HG03280 (cell line): ENCODE measurements around the gene CYSRT1.

ENCODE experiments used
- ATAC-seq: cut with Tn5 transposase; IDR thresholded peaks from one replicate; pipeline ENCODE4 v1.9.1; 2021; ENCODE audit warnings: mild to moderate bottlenecking, moderate library complexity; ENCODE audit not compliant: unreplicated experiment

Gene CYSRT1

DNA sequence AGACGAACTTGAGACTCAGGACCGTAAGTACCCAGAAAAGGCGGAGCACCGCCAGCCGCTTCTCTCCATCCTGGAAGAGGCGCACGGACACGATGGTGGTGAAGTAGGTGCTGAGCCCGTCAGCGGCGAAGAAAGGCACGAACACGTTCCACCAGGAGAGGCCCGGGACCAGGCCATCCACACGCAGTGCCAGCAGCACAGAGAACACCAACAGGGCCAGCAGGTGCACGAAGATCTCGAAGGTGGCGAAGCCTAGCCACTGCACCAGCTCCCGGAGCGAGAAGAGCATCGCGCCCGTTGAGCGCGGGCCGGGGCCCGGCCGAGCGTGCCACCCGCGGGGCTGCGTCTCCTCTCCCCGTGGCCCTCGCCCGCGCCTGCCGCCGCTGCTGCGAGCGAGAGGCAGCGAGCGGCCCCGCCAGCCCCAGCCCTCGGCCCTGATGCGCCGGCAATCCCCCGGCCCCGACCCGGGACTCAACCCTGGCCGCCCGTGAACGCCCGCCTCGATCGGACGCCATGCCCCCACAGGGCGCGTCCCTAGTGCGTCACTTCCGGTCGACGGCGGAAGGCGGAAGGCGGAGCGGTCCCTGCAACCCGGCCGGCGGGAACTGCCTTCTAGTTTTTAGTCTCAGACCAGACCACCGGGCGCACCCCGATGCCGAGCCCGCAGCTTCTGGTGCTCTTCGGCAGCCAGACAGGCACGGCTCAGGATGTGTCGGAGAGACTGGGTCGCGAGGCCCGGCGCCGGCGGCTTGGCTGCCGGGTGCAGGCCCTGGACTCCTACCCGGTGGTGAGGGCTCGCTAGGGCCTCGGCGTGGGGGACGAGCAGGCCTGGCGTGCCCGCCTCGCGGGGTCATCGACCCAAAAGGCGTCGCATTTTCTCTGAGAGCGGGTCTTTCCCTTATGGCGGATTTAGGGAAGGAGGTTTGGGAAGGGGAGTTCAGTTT is 19.6 kb upstream of the CYSRT1 start, which contains the start of the genes NDOR1 and TMEM203:
Gene NDOR1 (plus strand): TSS at position 575 of the 944 bp plus-strand sequence. CDS start 78 bp downstream, at position 653.
Gene TMEM203 (minus strand): TSS at position 523 of the 944 bp plus-strand sequence. CDS start 234 bp downstream, at position 289.
- ATAC-seq: peak; percentile 47

DNA sequence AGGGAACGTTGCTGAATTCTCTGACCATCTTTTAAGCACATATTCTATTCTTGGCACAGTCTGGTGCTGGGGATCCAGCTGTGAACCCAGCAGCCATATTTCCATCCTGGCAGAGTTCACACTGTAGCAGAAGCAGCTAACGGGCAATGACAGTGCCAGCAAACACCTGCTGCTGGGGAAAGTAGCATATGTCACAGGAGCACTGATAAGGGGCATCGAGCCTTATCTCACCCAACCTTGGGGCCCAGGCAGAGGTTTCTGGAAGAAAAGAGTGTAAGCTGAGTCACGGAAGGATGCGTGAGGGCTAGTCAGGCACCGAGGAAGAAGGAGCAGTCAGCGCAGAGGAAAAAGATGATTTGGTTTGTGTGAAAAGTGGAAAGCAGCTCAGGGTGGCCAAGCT is 18.4 kb upstream of the CYSRT1 start:
- no peak for ATAC-seq

DNA sequence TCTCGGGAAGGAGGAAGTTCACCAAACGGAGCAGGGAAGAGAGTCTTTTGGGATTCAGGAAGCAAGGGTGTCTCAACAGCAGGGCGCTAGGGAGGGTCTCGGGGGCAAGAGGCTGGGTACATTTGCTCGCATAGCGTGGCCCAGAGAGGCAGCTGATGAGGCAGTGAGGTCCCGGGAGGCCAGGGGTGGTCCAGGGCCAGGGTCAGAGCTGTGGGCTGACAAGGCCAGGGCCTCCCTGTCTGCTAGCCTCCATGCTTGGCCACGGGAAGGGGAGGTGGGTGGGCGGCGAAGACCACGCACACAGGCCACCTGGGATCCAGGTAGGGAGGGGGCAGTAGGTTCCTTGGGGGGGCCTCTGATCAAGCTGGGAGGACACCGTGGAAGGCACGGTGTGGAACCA is 13.4 kb upstream of the CYSRT1 start:
- no peak for ATAC-seq

DNA sequence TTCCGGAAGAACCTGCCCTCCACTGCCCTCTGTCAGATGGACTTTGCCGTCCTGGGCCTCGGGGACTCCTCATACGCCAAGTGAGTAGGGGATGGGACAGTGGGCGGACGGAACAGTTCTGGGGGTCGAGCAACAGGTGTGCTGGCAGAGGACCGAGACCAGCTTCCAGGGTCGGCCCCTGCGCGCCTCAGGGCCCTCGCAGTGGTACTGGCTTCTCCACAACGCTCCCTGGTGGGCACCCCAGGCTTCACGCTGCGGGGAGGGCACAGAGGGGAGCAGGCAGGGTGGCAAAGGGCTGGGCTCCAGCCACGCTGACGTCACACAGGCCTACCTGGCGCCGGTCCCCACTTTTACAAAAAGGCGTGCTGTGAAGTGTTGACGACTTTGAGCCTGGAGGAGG is 12.5 kb upstream of the CYSRT1 start:
- no peak for ATAC-seq

DNA sequence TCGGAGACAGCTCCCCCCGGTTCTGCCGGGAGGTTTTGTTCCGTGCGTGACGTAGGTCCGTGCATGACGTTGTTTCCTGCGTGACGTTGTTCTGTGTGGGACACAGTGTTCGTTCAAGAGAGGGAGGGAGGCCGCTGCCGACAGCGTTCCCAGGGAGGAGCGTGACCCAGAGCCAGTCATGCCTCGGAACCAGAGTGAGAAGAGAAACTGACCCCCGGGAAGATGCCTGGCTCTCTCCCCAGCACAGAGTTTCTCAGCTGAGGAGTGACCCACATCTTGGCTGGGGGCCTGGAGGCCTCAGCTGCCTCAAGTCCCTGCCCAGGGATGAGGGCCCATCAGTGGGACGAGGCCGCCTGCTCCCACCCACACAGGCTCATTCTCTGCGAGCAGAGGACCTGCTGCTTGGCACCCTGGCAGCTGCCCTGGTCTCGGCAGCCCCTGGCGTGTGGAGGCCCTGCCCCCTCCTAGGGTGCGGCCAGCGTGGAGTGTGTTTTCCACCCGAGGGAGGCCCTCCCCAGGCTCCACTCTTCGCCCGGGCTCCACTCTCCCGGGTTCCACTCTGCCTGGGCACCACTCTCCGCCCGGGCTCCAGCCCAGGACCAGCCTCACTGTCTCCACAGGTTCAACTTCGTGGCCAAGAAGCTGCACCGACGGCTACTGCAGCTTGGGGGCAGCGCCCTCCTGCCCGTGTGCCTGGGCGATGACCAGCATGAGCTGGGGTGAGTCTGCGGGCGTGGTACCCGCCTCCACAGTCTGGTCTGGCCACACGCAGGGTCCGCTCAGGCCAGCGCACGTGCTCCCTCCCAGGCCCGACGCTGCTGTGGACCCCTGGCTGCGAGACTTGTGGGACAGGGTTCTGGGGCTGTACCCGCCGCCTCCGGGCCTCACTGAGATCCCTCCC is 11.6 kb upstream of the CYSRT1 start:
- ATAC-seq: no peak

DNA sequence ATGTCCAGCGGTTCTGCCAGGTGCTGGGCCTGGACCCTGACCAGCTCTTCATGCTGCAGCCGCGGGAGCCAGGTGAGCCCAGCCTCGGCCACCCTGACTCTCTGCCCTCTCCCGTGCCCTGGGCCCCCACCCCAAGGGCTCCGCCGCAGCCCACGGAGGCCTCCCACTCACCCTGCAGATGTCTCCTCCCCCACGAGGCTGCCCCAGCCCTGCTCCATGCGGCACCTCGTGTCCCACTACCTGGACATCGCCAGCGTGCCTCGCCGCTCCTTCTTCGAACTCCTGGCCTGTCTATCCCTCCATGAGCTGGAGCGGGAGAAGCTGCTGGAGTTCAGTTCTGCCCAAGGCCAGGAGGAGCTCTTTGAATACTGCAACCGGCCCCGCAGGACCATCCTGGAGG is 10.4 kb upstream of the CYSRT1 start:
- no peak for ATAC-seq

DNA sequence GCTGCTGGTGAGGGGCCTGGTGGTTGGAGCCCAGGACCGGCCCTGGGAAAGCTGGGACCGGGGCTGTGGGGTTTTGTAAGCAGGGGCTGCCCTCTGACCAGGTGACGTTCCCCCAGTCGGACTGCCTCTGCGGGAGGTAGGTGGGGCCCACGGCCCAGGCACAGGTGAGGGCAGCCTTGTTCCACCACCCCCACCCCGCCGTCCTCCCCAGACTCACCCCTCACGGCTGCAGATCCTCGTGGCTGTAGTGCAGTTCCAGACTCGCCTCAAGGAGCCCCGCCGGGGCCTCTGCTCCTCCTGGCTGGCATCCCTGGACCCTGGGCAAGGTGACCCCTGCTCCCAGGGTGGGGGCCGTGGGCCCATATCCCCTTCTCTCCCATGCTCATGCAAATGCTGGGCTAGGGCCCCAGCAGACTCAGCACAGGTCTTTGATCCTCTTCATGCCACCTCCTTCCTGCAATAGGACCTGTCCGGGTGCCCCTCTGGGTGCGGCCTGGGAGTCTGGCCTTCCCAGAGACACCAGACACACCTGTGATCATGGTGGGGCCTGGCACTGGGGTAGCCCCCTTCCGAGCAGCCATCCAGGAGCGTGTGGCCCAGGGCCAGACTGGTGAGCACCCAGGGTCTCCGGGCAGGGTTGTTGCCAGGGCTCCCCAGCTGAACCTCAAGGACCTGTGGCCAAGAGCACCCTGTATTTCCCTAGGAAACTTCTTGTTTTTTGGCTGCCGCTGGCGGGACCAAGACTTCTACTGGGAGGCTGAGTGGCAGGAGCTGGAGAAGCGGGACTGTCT is 9.6 kb upstream of the CYSRT1 start:
- no peak for ATAC-seq

DNA sequence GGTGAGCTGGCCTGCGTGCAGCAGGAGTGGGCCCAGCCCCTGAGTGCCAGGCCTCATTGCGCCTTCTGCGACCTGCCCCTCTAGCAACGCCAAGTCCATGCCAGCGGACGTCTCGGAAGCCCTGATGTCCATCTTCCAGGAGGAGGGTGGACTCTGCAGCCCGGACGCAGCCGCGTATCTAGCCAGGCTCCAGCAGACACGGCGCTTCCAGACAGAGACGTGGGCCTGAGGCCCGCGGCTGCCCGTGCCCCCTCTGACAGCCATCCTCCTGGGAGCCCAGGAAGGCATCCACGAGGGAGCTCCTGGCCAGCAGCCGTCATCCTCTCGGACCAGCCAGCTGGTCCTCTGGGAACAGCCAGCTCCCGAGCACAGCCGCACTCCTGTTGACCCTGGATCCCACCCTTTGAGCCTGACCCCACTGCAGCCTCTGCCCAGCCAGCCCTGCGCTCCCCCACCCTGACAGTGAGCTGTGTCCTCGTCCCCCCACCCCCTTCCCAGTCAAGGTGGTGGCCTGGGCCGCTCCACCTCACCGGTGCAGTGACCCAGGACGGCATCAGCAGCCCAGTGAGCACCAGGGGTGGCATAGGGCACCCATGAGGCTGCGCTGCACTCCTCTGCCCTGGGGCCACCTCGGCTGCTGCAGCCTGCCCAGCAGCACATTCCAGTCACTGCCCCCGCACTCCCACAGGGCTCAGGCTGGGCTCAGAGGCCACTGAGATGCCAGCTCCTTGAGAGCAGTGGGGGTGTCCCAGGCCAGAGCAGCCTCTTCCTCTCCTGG is 8.6 kb upstream of the CYSRT1 start:
- no peak for ATAC-seq

DNA sequence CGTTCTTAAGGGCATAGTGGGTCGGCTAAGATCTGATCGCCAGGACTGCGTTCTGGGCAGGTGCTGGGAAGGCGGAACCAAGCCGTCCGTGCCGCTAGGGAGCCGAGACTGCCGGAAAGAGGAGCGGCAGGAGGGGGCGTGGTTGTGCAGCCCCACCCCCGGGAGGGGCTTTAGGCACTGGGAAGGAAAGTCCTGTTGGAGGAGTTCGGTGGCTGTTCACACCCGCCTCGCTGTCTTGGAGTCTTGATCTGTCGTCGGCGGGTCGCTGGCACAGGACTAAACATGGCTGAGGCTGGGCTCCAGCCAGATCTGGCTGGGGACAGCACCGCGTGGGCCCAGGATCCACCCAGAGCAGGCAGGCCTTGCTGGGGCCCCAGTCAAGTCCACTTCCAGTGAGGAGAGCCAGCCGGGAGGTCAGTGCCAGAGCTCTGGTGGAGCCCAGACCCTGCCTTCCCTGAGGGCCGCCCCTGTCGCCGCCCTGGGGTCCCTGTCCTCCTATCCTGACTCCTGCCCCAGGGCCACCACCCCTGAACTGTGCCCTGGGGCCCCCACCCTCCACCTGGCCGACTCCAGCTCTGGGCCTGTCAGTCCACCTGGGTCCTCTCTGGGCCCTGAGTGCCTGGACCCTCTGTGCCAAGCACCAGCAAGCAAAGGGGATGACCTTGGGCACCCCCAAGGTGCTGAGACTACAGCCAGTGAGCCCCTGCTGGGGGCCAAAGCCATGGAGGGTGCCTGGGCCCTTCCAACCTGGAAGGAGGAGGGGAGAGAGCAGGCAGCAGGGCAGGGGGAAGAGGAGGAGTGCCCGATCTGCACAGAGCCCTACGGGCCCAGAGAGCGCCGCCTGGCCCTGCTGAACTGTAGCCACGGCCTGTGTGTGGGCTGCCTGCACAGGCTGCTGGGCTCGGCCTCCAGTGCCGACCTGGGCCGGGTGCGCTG is 7.4 kb upstream of the CYSRT1 start:
- ATAC-seq: no peak

DNA sequence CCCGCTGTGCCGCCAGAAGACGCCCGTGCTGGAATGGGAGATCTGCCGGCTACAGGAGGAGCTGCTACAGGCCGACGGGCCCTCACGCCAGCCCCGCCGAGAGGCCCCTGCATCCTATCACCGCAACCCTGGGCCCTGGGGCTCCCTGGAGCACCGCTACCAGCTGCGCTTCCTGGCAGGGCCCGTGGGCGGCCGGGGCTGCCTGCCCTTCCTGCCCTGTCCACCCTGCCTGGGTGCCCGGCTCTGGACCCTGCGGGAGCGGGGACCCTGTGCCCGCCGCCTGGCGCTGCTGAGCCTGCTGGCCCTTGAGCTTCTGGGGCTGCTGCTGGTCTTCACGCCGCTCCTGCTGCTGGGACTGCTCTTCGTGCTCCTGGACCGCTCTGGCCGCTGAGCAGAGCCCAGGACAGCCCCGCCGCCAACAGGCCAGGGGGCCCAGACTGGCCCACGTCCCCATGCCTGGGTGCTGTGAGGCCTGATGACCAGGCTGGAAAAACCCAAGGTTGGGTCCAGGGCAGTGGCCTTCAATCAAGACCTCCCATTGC is 6.7 kb upstream of the CYSRT1 start:
- no peak for ATAC-seq

DNA sequence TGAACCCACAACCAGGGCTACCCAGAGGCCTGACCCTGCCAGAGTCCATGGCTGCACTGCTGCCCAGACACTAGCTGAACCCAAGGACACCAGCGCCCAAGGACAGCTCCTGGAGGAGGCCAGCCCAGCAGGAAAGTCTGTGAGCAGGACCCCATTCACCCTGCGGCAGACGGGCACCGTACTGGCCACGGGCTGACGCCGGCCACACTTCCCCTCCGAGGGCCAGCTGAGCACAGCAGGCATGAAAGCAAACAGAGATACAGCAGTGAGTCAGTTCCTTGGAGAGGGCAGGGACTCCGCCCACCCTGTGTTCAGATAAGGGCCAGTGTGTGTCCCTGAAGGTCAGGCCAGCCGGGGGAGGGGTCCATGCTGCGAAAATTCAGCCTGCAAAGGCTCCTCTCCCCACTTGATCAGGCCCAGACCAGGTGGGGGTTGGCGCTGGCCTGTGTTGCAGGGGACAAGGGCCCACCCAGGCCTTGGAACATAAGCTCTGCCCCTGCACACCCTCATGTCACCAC is 6.2 kb upstream of the CYSRT1 start:
- no peak for ATAC-seq

DNA sequence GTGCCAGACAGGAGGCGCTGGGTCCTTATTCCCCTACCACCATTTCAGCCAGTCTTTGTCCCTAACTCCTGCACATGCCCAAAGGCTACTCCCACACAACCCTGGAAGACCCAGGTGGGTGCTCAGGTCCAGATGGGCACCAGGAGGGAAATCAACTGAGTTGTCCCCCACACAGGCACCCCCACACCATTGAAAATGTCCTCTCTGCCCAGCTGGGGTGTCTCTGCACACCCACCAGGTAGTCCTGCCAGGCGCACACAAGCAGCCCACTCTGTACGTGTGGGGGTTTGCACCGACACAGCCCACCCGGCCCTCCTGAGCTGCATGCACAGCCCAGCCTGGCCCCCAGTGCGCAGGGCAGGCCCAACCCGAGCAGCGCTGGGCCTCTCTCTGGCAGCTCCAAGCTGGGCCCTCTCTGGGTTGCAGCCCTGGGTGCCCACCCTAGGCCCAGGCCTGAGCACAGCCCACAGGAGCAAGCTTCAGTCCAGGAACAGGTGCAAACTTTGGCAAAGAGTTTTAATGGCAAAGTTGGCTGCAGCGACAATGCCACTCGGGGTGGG is 5.1 kb upstream of the CYSRT1 start:
- no peak for ATAC-seq

DNA sequence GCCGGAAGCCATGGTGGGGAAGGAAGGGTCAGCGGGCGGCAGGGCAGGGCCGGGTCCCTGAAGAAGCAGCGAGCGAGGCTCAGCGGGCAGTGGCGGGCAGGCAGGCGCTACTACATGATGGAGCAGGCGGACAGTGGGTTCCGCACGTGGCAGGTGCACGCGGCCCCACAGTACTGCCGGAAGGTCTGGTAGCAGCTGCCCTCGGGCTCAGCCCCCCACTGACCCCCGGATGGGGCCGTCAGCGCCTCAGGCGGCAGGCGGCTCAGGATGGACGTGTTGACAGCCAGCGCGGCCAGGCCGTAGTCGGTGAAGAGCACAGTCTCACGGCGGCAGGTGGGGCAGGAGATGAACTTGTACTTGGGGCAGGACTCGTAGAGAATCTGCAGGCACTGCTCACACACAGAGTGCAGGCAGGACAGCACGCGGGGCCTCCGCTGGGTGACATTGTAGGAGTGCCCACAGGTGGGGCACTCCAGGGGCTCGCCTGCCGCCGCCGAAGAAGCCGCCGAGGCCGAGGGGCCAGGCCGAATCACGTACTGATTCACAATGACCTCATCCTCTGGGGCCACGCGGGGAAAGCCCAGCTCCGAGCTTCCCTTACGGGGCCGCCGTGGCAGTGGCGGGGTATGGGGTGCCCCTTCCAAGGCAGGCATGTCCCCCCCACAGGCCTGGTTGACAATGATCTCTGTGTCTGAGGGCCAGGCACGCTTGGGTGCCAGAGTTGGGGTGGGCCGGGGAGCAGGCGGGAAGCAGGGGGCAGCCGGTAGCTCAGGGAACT is 4.5 kb upstream of the CYSRT1 start:
- ATAC-seq: no peak

DNA sequence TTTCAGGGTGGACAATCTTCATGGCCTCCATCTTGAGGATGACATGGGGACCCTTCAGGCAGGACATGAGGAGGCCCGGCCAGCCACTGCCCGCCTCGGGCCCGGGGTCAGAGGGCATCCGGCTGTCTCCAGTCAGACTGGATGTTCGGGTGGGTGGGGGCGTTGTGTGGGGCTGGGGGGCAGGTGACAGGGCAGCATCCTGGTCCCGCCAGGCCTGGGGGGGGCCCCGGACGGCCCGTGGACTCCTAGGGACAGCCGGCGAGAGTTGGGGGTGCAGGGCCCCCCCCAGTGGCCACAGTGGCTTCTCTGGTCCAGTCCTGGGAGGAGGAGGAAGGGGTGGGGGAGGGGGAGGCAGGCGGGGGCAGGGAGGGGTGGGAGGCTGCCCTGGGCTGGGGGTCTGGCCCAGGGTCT is 3.9 kb upstream of the CYSRT1 start:
- ATAC-seq: no peak

DNA sequence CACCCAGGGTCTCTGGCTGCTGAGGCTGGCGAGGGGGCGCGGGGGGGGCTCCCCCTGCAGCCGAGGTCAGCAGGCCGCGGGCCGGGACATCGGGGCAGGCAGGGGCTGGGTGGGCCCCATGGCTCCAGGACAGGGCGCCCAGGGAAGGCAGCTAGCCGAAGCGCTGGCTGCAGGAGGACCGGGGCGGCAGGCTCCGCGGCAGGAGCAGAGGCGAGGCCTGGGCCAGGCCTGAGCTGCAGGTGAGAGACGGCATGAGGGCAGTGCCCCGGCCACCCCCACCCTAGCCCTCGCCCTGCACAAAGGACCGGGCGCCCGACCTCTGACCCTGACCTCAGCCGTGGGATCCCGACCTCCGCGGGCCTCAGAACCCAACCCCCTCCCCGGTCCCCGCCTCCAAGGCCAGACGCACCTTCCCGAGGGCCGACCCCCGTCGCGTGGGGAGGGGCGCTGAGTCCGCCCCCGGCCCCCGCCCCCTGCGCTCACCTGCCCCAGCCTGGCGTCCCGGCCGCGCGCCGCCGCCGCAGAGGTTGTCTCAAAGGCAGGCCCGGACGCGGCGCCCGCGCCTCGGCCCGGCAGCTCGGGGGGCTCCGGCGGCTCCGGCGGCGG is 3.4 kb upstream of the CYSRT1 start:
- ATAC-seq: no peak

DNA sequence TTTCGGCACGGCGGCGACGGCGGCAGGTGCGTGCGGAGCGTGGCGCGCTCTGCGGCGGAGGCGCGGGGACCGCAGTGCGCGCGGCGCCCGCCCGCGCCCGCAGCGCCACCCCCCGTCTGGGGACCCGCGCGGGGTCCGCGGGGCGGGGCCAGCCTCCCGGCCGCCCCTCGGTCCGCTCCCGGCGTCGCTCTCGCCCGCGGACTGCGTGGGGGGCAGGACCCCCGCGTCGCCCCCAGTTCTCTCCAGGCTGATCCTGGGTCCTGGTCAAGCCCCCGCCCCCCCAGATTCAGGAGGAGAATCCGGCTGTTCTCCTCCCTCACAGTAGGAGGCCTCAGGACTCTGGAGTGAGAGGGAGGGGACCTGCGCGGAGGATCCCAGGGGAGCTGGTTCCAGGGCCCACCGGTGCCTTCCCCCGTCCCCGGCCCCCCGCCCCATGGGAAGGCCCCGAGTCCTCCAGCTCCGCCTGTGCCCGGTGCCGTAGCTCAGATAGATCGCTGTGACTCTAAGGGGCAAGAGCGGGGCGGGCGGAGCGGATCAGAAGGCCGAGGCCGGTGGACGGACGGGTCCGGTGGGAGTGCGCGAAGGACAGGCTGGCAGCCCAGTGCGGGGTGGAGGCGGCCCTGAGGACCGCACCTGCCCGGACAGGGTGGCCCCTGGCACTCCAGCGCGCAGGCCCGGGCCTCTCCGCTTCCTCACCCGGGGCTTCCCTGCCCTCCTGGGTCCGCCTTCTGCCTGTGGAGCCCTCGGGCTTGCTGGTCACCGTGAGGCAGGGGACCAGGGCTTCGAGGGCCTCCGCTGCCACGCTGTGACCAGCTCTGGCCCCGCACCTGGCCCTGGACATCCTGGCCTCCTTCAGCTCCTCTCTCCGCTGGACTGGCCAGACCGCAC is 2.5 kb upstream of the CYSRT1 start, which contains the start of gene RNF208:
Gene RNF208 (minus strand): TSS at position 51 of the 888 bp plus-strand sequence. CDS start 1,028 bp downstream, outside the sequence.
- ATAC-seq: no peak
